Activated effector memory CD4-positive, alpha-beta T cell treated with Interleukin-2 at 50 U/mL for 16 hours (primary cell): ENCODE data around the gene RFX2.
"Not testable (repeated sequence)": the region's sequence is repeated elsewhere in the genome, so short reads cannot be mapped to it uniquely, and the experiment has no call there.

Experiments
- DNase-seq: peaks from one replicate; pipeline ENCODE4 v3.0.0-alpha.2; 2020

Gene RFX2

DNA sequence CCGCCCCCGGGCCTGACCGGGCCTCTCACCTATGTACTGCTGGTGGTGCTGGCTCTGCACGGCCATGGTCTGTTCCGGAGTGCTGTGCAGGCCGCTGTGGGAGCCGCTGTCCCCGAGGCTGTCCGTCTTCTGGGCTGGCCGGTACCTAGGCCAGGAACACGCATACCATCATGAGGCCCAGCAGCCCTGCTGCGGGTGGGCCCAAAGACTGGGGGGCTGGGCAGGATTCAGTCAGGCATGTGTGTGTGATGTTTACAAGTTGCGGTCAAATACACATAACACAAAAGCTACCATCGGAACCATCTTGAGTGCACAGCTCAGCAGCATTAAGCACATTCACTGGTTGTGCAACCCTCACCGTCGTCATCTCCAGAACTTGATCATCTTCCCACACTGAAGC is 100.2 kb downstream of the RFX2 start:
- no peak for DNase-seq

DNA sequence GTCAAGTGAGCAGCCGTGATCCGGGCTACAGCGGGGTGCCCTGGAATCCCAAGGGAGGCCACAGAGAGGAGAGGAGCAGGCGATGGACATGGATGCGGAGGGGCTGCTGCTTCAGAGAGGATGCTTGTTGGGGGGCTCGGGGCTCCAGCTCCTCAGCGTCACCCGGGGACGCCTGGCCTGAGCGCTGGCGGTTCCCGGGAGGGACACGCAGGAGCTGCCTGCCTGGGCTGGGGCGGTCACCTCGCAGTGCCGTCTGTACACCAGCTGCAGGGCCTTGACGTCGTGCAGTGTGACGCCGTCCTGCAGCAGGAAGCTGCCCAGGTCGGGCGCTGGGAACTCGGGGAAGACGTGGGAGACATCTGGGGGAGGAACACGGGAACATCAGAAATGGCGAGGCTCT is 102.4 kb downstream of the RFX2 start:
- no peak for DNase-seq

DNA sequence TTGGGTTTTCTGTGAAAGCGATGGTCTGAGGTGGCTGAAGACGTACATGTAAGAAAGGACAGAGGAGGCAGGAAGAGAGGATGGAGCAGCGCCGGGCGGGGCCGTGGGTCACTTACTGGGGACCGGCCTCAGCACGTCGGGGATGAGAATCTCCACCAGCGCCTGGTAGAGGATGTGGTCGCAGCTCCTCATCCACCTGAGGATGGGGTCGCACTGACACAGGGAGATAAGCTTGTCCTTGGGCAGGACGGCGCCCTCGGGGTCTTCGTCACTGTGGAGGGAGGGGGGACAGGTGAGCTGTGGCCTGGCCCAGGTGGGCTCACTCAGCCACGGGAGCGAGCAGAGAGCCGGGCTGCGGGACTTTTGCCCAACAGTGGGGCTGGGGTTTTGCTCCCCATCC is 103.4 kb downstream of the RFX2 start:
- DNase-seq: no peak

GRCh38 chr19:6006070-6006446 is 104.2 kb downstream of the RFX2 start:
- not testable (repeated sequence) for DNase-seq

DNA sequence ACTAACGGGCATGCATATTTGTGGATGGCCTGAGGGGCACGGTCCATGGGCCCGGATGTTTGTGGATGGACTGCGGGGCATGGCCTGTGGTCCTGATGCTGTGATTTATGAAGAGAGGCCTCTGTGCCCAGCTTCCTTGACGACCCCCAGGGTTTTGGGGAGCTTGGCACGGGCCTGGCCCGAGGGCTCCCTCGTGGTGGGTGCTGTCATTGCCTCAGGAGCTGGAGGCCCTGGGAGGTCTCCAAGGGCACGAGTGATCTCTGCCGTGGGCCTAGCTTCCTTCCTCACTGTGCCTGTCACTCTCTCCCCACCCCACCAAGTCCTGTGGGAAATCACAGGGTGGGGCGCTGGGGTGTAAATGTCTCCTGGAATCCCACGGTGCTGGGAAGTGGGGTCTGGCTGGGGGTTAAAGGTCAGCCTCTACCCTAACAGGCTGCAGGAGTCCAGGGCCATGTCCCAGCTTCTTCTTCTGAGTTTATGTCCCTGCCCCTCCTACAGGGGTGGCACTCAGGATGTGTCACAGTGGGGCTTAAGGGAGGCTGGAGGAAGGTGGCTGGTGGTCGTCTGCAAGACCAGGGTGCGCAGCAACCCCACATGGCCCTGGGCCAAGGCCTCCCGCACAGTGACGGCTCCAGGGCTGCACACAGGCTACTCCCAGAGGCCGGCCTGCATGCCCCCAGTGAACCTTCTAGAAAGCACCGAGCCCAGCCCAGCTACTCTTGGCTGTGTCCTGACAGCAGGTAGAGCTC is 104.8 kb downstream of the RFX2 start:
- no peak for DNase-seq

DNA sequence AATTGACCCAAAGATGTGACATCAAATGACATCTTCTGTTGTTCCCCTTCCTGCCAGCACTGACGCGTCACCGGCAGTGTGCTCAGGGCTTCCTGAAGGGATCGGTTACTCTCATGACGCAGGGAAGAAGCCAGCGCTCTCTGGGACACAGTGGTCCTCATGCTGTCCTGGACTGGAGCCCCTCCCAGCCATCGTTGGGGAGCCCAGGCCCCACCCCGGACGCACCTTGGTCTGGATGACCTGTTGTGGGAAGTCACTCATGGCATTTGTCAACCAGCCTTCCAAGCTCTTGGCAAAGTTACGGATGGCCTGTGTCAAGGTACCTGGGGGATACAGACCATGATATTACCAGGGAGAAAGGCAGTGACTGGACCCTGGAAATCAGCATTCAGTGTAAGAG is 106.3 kb downstream of the RFX2 start:
- no peak for DNase-seq

DNA sequence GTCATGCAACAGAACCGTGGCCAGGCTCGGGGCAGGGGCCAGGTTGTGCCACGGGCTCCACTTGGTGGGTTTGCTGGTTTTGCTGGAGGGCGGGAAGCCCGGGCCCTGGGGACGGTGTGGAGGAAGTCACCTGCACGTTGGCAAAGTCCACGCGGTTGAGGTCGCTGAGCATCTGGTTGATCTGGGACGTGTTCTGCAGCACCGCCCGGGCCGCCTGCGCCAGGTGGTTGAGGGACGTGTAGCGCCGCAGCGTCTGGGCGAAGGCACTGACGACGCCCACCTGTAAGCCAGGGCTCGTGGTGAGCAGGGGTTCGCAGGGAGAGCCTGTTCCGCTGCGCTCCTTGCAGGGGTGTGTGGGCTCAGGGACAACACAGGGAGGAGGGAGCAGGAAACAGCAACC is 107.7 kb downstream of the RFX2 start:
- DNase-seq: no peak

GRCh38 chr19:6000228-6000847 is 110.0 kb downstream of the RFX2 start:
- no peak for DNase-seq

GRCh38 chr19:5999693-6000092 is 110.6 kb downstream of the RFX2 start:
- no peak for DNase-seq

GRCh38 chr19:5997371-5997770 is 112.9 kb downstream of the RFX2 start:
- DNase-seq: no peak

DNA sequence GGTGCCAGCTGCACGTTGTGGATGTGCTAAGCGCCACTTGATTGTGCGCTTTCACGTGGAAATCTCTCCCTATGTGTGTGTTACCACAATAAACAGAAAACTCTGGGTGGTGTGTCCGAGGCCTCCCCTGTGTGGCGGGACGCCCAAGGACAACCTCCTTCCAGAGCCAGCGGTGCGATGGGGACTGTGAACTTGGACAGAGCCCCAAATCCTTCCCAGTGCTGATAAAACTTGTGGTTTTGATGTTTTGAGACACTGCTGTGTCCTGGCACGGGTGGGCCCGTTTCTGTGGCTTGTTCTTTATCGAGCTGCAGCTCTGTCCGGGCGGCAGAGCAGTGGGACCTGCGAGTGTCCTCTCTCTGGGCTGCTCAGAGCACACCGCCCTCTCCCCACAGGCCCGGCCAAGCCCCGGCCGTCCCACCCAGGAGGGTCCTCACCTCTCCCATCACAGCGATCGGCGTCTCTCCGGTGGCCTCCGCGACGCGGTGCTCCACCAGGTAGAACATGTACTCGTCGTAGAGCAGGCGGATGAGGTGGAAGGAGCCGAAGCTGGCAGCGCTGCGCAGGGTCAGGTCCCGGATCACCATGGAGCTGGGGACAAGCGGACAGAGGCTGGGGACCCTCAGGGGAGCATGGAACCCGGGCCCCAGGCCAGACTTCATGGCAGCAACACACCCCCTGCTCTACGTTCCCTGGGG is 113.5 kb downstream of the RFX2 start:
- no peak for DNase-seq

DNA sequence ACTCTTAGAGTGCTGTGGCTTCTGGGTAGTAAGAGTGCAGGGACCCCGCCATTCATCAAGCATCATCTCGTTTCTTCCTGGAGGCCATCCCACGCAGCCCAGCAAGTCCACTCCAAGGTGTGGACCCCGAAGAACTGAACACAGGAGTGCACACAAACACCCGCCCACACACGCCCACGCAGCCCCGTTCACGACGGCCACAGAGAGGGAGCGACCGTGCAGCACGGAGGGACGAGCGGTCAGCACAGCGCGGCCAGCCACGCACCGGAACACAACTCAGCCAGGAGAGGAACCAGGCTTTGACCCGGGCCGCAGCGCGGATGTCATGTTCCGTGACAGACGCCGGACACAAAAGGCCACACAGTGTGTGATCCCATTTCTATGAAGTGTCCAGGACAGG is 114.2 kb downstream of the RFX2 start:
- no peak for DNase-seq

GRCh38 chr19:5995606-5996005 is 114.7 kb downstream of the RFX2 start:
- DNase-seq: no peak

DNA sequence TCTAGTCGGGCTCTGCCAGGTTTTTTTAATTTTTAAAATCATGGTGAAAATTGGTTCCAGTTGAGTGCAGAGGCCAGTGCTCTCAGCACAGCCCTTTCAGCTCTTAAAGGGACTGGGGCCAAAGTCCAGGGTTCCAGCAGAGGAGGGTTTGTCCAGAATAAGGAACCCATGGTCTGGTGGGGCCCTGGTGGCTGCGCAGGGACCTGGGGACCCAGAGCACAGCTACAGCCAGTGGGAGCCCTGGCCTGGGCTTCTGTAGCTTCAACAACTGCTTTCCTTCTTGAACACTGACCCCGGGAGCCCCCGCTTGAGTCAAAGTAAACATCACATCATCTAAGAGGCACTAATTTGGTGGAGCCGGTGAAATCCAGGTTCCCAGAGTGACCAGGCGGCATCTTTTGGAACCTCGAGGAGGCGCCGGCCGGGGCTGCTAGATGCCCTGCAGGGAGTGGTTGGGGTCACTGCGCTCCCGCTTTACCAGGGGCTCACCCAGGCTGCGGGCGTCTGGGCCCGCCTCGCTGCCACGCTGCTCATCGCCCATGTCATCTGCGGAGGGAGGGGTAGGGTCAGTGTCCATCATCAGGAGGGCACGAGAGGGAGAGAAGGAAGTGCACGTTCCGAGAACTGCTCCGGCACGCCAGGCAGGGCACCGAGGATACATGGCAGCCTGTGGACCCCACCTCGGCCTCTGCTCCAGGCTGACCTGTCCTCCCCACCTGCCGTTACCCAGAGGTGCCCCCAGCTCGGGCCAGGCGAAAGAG is 115.7 kb downstream of the RFX2 start:
- no peak for DNase-seq

DNA sequence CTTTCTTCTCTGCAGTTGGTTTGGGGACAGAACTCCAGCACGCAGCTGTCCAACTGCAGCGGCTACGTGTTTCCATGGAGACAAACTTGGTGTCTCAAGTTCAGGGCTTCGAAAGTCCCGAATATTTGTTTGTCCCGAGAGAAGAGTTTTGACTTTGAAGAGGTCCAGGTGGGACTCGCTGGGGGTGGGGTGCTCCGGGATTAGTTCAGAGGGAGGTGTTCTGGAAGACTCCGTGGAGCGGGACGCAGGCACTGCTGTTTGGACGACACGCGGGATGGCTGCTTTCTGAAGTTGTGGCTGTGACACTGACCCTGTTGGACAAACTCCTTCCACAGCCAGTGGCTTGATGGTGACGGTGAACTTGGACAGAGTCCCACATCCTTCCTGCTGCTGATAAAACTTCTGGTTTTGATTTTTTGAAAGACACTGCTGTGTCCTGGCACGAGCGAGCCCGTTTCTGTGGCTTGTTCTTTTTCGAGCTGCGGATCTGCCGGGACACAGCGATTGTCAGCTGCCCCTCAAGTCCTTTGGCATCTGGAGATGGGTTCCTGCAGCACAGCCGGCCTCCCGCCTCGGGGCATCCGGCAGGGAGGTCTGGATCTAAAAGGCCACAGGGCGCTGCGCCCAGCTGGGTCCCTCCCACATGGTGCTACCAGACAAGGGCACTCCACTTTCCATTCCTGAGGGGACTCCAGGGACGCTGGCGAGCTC is 116.5 kb downstream of the RFX2 start:
- DNase-seq: no peak

DNA sequence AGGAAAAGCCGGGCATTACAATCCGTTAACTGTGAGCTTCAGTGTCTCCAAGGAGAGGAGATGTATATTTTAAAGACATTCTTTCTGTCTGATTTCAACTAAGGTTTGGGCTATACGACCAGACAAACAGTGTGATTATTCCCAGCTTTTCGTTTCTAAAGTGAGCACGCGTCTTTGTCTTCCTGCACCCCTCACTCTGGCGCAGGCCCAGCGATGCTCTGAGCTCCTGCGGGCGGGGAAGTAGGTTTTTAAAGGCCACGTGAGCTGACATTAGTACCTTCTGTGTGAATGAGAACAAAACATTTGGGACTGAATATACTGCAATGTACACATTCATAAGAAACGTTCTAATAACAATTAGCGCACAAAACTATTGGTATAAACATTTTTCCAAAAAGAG is 117.1 kb downstream of the RFX2 start:
- DNase-seq: no peak

- DNase-seq: no peak
Measured at GRCh38 chr19:5992756-5993155, 117.5 kb downstream of the RFX2 start.

GRCh38 chr19:5991244-5991838 is 119.0 kb downstream of the RFX2 start:
- DNase-seq: no peak

GRCh38 chr19:5990289-5990797 is 120.0 kb downstream of the RFX2 start:
- DNase-seq: no peak

DNA sequence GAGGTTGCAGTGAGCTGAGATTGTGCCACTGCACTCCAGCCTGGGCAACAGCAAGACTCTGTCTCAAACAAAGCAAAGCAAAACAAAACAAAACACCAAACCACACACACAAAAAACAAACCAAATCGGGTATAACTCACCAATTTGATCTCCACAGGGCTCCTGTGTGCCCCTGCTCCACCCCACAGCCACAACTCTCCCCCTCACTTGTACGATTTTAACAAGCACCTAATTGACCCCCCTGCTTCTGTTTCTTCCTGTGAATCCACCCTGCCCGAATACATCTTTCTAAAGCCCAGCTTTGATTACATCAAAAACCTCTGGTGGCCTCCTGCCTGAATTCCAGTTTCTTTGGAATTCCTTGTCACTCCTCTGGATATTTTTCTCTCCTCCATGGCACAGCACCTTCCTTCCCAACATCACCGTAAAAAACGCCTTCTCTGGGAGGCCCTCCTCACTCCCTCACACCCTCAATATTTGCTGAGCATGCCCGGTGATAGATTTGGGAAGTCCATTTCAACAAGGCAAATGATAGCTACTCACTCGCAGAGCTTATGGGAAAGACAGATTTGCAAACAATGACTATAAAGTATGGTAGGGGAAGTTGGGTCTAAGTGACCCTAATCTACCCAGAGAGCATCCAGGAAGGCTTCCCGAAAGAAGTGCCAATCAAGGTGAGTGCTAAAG is 120.8 kb downstream of the RFX2 start:
- no peak for DNase-seq

DNA sequence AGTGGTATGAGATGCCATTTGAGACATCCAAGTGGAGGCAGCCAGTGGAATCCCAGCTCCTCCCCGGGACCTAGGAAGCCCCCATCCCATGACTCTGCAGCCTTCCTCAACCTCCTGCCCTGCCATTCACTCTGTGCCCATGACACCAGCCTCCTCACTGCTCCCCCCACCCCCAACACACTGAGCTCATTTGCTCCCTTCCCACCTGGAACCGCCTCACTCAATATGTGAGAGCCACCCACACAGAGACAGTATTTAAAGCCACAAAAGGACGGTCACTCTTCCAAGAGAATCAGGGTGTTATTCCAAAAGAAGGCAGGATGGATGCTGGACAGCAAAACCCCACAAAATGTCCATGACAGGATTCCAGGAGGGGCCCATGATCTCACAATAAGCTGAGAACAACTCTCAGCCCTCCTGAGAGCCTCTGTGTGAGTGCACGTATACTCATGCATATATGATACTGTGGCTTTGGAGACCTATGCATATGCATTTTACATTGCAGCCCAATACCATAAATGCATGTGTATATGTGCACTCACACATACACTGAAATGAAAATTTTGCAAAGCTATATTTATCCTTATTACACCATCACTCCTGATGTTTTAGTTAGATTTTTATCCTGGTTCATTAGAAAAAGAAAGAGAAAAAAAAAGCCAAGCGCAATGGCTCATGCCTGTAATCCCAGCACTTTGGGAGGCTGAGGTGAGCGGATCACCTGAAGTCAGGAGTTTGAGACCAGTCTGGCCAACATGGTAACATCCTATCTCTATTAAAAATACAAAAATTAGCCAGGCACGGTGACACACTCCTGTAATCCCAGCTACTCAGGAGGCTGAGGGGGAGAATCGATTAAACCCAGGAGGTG is 121.5 kb downstream of the RFX2 start:
- DNase-seq: no peak
